ENCODE measurements around the gene TMEM175.

TMEM175 gene

GRCh38 chr4:889516-889915 lies 42.7 kb upstream of the TMEM175 start:
- Histone ChIP-seq H3K9ac (no peak overlapping the region), H2AFZ (no peak overlapping the region), H3K79me2 (no peaks in the 10 kb centered on the region), H3K27ac (no peak overlapping the region), H3K9me3 (ENCODE audit: control insufficient read depth, low read length) (no peaks in the 10 kb centered on the region), H3K36me3 (ENCODE audit: control insufficient read depth, insufficient read depth, low read length) (no peaks in the 10 kb centered on the region), H3K27me3 (ENCODE audit: control insufficient read depth, insufficient read depth, low read length) (no peaks in the 10 kb centered on the region), H3K4me3 (ENCODE audit: low read depth, low read length) (no peak overlapping the region), H3K4me2 (ENCODE audit: low read length) (no peak overlapping the region), H3K4me1 (no peaks in the 10 kb centered on the region)
- no peak for TF ChIP-seq CTCF (IDR thresholded peaks at IDR 0.05)

GRCh38 chr4:890036-890695 lies 42.1 kb upstream of the TMEM175 start:
- Histone ChIP-seq H3K9ac (no peak overlapping the region), H3K4me1 (no peaks in the 10 kb centered on the region), H2AFZ (no peak overlapping the region), H3K4me2 (ENCODE audit: low read length) (no peak overlapping the region), H3K27ac (no peak overlapping the region), H3K27me3 (ENCODE audit: control insufficient read depth, insufficient read depth, low read length) (no peaks in the 10 kb centered on the region), H3K36me3 (ENCODE audit: control insufficient read depth, insufficient read depth, low read length) (no peaks in the 10 kb centered on the region), H3K79me2 (no peaks in the 10 kb centered on the region), H3K9me3 (ENCODE audit: control insufficient read depth, low read length) (no peaks in the 10 kb centered on the region), H3K4me3 (ENCODE audit: low read depth, low read length) (no peak overlapping the region)
- TF ChIP-seq CTCF (IDR thresholded peaks at IDR 0.05): no peak

GRCh38 chr4:891747-892146 lies 40.5 kb upstream of the TMEM175 start:
- no peak overlapping the region for H3K4me3 ChIP-seq (ENCODE audit: low read depth, low read length)
- no peaks in the 10 kb centered on the region for H3K27me3 ChIP-seq (ENCODE audit: control insufficient read depth, insufficient read depth, low read length)
- no peaks in the 10 kb centered on the region for H3K9me3 ChIP-seq (ENCODE audit: control insufficient read depth, low read length)
- H2AFZ ChIP-seq: no peak overlapping the region
- H3K79me2 ChIP-seq: no peaks in the 10 kb centered on the region
- H3K4me1 ChIP-seq: no peaks in the 10 kb centered on the region
- no peaks in the 10 kb centered on the region for H3K36me3 ChIP-seq (ENCODE audit: control insufficient read depth, insufficient read depth, low read length)
- H3K4me2 ChIP-seq (ENCODE audit: low read length): no peak overlapping the region
- no peak overlapping the region for H3K9ac ChIP-seq
- H3K27ac ChIP-seq: no peak overlapping the region
- no peak for TF ChIP-seq CTCF (IDR thresholded peaks at IDR 0.05)

GRCh38 chr4:892780-893179 lies 39.5 kb upstream of the TMEM175 start:
- no peak for TF ChIP-seq CTCF (IDR thresholded peaks at IDR 0.05)
- no peak overlapping the region for H3K4me3 ChIP-seq (ENCODE audit: low read depth, low read length)
- no peaks in the 10 kb centered on the region for H3K4me1 ChIP-seq
- H3K36me3 ChIP-seq (ENCODE audit: control insufficient read depth, insufficient read depth, low read length): no peaks in the 10 kb centered on the region
- no peaks in the 10 kb centered on the region for H3K27me3 ChIP-seq (ENCODE audit: control insufficient read depth, insufficient read depth, low read length)
- no peaks in the 10 kb centered on the region for H3K79me2 ChIP-seq
- no peak overlapping the region for H3K4me2 ChIP-seq (ENCODE audit: low read length)
- no peaks in the 10 kb centered on the region for H3K9me3 ChIP-seq (ENCODE audit: control insufficient read depth, low read length)
- H3K27ac ChIP-seq: no peak overlapping the region
- no peak overlapping the region for H3K9ac ChIP-seq
- no peak overlapping the region for H2AFZ ChIP-seq

All from parathyroid adenoma (tissue), 2 donors.